ENCODE data around the gene DDAH1.

GRCh38 chr1:85444381-85444780 is 20.6 kb downstream of the DDAH1 start:
- TF ChIP-seq CTCF (IDR thresholded peaks at IDR 0.05) = no peak
- TF ChIP-seq POLR2A (IDR thresholded peaks at IDR 0.05) = no peak
- TF ChIP-seq POLR2AphosphoS5 (IDR thresholded peaks at IDR 0.05) = no peak

Measured in breast epithelium (tissue), 3 donors.